HepG2 (cell line): ENCODE measurements around the gene AAMP. TPM values are rescaled to one million over a fixed set of nuclear protein-coding genes. Genes with fewer than 3 reads are reported as not detected.

Experiments
- CBFB ChIP-seq: sonication (generic); formaldehyde crosslinking; IDR thresholded peaks from 2 replicates; pipeline ENCODE4 v1.4.0; 2020; ENCODE audit warnings: missing genetic modification reagents
- EHMT2 ChIP-seq: fragments of 200-600 bp; sonication (generic); IDR thresholded peaks from 2 replicates; pipeline ENCODE4 v1.7.0; 2017; ENCODE audit warnings: antibody characterized with exemption, low read depth, low read length, borderline replicate concordance
- ESRRA ChIP-seq: sonication (generic); formaldehyde crosslinking; IDR thresholded peaks from 2 replicates; pipeline ENCODE4 v1.5.1; 2020; ENCODE audit warnings: mild to moderate bottlenecking, low read depth, missing genetic modification reagents
- FOXJ3 ChIP-seq: sonication (generic); formaldehyde crosslinking; IDR thresholded peaks from 2 replicates; pipeline ENCODE4 v1.4.0; 2020; ENCODE audit warnings: missing genetic modification reagents, mild to moderate bottlenecking, borderline replicate concordance
- HCFC1 ChIP-seq: fragments of 150-350 bp; IDR thresholded peaks from 2 replicates; pipeline ENCODE4 v1.6.1; 2014; ENCODE audit warnings: low read depth, low read length
- HES4 ChIP-seq: sonication (generic); formaldehyde crosslinking; IDR thresholded peaks from 2 replicates; pipeline ENCODE4 v1.9.0; 2021; ENCODE audit warnings: mild to moderate bottlenecking, missing genetic modification reagents, borderline replicate concordance
- HNRNPL ChIP-seq: fragments of 200-400 bp; formaldehyde crosslinking; IDR thresholded peaks from 2 replicates; pipeline ENCODE4 v1.6.1; 2017; ENCODE audit warnings: mild to moderate bottlenecking, low read depth, low read length
- JARID2 ChIP-seq: sonication (generic); formaldehyde crosslinking; IDR thresholded peaks from 2 replicates; pipeline ENCODE4 v1.8.1; 2023; ENCODE audit warnings: missing genetic modification reagents, inconsistent platforms; ENCODE audit not compliant: insufficient replicate concordance
- KAT7 ChIP-seq: IDR thresholded peaks from 2 replicates; pipeline ENCODE4 v1.6.1; 2018; ENCODE audit warnings: borderline replicate concordance, missing compliant biosample characterization
- MTF2 ChIP-seq: sonication (generic); formaldehyde crosslinking; IDR thresholded peaks from 2 replicates; pipeline ENCODE4 v1.5.0; 2020; ENCODE audit warnings: missing genetic modification reagents, borderline replicate concordance
- MYC ChIP-seq: sonication (generic); formaldehyde crosslinking; IDR thresholded peaks from 2 replicates; pipeline ENCODE4 v1.9.0; 2021; ENCODE audit warnings: missing genetic modification reagents, borderline replicate concordance
- SIN3A ChIP-seq: IDR thresholded peaks from 2 replicates; pipeline ENCODE4 v1.6.1; 2011; ENCODE audit warnings: low read depth, mild to moderate bottlenecking, control low read depth, low read length, borderline replicate concordance
- ZBTB1 ChIP-seq: sonication (generic); formaldehyde crosslinking; IDR thresholded peaks from 2 replicates; pipeline ENCODE4 v1.4.0; 2020; ENCODE audit warnings: missing genetic modification reagents, borderline replicate concordance
- ZFP36 ChIP-seq: fragments of 150-350 bp; IDR thresholded peaks from 2 replicates; pipeline ENCODE4 v1.6.1; 2018; ENCODE audit warnings: borderline replicate concordance, low read length, low read depth; ENCODE audit not compliant: partially characterized antibody
- ZFX ChIP-seq: sonication (generic); formaldehyde crosslinking; IDR thresholded peaks from 2 replicates; pipeline ENCODE4 v1.4.0; 2020; ENCODE audit warnings: mild to moderate bottlenecking, low read depth, missing genetic modification reagents, moderate library complexity
- ZKSCAN5 ChIP-seq: sonication (generic); formaldehyde crosslinking; IDR thresholded peaks from 2 replicates; pipeline ENCODE4 v1.5.1; 2020; ENCODE audit warnings: mild to moderate bottlenecking, missing genetic modification reagents
- ZNF224 ChIP-seq: sonication (generic); formaldehyde crosslinking; IDR thresholded peaks from 2 replicates; pipeline ENCODE4 v1.5.0; 2020; ENCODE audit warnings: mild to moderate bottlenecking, missing genetic modification reagents
- ZNF3 ChIP-seq: IDR thresholded peaks from 2 replicates; pipeline ENCODE4 v1.7.0; 2017; ENCODE audit warnings: inconsistent platforms
- ZNF431 ChIP-seq: sonication (generic); formaldehyde crosslinking; IDR thresholded peaks from 2 replicates; pipeline ENCODE4 v1.9.0; 2022; ENCODE audit warnings: missing genetic modification reagents, low read depth, mild to moderate bottlenecking, borderline replicate concordance
- ZNF496 ChIP-seq: sonication (generic); formaldehyde crosslinking; IDR thresholded peaks from 2 replicates; pipeline ENCODE4 v1.8.1; 2023; ENCODE audit warnings: mild to moderate bottlenecking, moderate library complexity, missing genetic modification reagents; ENCODE audit not compliant: insufficient replicate concordance
- ZNF737 ChIP-seq: sonication (generic); formaldehyde crosslinking; IDR thresholded peaks from 2 replicates; pipeline ENCODE4 v1.5.0; 2020; ENCODE audit warnings: missing genetic modification reagents, mild to moderate bottlenecking, borderline replicate concordance
- ZNF891 ChIP-seq: sonication (generic); formaldehyde crosslinking; IDR thresholded peaks from 2 replicates; pipeline ENCODE4 v1.5.0; 2020; ENCODE audit warnings: mild to moderate bottlenecking, missing genetic modification reagents
- ZSCAN22 ChIP-seq: sonication (generic); formaldehyde crosslinking; IDR thresholded peaks from 2 replicates; pipeline ENCODE4 v1.4.0; 2020; ENCODE audit warnings: mild to moderate bottlenecking, missing genetic modification reagents
- polyA plus RNA-seq, 8 experiments: library from polyadenylated mRNA; depleted of rRNA in 3 of 8; stranded (reverse) in 7 of 8; unstranded in 1 of 8; fragments of >200 nt; fragmentation: Illumina TruSeq in 4 of 8; extraction: Trizol in 4 of 8; gene quantifications; 2 replicates each; pipeline versions ENCODE4 v1.2.1 to v1.2.3, GENCODE V29; 2011 to 2016; ENCODE audit warnings: low read depth in 4 of 8, missing spikeins in 1 of 8, mixed read lengths in 1 of 8; ENCODE audit not compliant: insufficient read depth in 1 of 8
- total RNA-seq, 5 experiments: library from RNA; depleted of rRNA; stranded (reverse); fragments of >200 nt; fragmentation: Illumina TruSeq; extraction: Trizol; gene quantifications; 2 replicates each; pipeline ENCODE4 v1.2.3, GENCODE V29; 2016; ENCODE audit warnings: low read depth in 1 of 5
- TF ChIP-seq, protein P1 (sequence below): sonication (generic); formaldehyde crosslinking; IDR thresholded peaks from 2 replicates; pipeline ENCODE4 v1.4.0; 2020; ENCODE audit warnings: missing genetic modification reagents, borderline replicate concordance
- TF ChIP-seq, protein P2 (sequence below): sonication (generic); IDR thresholded peaks from 2 replicates; pipeline ENCODE4 v1.6.1; 2016; ENCODE audit warnings: low read depth, borderline replicate concordance

The AAMP gene
- total and polyA plus RNA-seq, 2 of the 13 experiments (the other 11 are each of a cell fraction or from before 2014, with no cell fraction given) = 110 to 186 TPM

DNA sequence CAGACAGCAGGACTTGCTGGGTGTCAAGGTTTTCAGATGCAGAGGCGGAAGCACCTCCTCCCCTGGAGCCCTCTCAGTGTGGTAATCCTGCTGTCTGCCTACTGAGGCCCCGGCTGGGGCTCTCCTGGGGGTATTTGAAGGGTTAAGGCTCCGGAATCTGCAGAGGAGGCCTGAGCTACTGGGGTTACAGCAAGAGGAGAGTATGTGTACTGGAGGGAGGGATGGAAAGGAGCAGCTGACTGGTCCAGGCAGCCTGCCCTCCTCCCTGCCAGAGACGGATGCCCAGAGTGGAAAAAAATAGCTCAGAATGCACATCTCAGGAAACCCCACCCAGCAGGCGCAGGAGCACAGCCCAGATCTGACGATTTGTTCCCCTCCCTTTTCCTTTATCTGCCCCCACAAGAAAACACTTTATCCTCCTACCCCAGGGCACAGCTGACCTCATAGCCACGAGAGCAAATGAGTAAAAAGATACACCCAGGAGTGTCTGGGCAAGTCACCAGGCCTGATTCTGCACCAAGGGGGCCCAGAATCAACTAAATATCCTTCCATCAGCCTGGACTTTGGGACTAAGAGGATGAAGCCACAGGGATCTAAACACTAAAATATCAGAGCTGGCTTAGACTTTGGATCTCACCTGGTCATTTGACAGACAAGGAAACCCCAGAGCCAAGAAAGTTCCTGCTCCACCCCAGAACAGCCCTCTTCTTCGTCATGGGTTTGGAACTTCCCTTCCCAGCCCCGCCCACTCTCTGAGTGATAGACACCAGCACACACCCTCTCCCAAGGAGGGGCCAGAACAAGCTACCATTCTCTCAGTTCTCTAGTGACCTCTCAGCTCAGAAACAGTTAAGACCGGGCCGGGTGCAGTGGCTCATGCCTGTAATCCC is 16.9 kb upstream of the AAMP start (continued):
- TF ChIP-seq ZNF891 (CRISPR knock-in tag) = no peak
- TF ChIP-seq HNRNPL = no peak
- TF ChIP-seq FOXJ3 (CRISPR knock-in tag) = no peak
- TF ChIP-seq CBFB (CRISPR knock-in tag) = no peak
- no peak for TF ChIP-seq EHMT2
- no peak for TF ChIP-seq ZKSCAN5 (CRISPR knock-in tag)
- TF ChIP-seq ZNF496 (CRISPR knock-in tag) = no peak
- TF ChIP-seq ESRRA (CRISPR knock-in tag) = no peak
- no peak for TF ChIP-seq ZNF224 (CRISPR knock-in tag)
- no peak for TF ChIP-seq ZNF431 (CRISPR knock-in tag)
- TF ChIP-seq ZFX (CRISPR knock-in tag) = peak; percentile 37; the same call in 1 of the 2 replicates
- no peak for TF ChIP-seq MTF2 (CRISPR knock-in tag)
- TF ChIP-seq ZNF737 (CRISPR knock-in tag) = no peak
- no peak for TF ChIP-seq HCFC1
- TF ChIP-seq, protein P1, sequence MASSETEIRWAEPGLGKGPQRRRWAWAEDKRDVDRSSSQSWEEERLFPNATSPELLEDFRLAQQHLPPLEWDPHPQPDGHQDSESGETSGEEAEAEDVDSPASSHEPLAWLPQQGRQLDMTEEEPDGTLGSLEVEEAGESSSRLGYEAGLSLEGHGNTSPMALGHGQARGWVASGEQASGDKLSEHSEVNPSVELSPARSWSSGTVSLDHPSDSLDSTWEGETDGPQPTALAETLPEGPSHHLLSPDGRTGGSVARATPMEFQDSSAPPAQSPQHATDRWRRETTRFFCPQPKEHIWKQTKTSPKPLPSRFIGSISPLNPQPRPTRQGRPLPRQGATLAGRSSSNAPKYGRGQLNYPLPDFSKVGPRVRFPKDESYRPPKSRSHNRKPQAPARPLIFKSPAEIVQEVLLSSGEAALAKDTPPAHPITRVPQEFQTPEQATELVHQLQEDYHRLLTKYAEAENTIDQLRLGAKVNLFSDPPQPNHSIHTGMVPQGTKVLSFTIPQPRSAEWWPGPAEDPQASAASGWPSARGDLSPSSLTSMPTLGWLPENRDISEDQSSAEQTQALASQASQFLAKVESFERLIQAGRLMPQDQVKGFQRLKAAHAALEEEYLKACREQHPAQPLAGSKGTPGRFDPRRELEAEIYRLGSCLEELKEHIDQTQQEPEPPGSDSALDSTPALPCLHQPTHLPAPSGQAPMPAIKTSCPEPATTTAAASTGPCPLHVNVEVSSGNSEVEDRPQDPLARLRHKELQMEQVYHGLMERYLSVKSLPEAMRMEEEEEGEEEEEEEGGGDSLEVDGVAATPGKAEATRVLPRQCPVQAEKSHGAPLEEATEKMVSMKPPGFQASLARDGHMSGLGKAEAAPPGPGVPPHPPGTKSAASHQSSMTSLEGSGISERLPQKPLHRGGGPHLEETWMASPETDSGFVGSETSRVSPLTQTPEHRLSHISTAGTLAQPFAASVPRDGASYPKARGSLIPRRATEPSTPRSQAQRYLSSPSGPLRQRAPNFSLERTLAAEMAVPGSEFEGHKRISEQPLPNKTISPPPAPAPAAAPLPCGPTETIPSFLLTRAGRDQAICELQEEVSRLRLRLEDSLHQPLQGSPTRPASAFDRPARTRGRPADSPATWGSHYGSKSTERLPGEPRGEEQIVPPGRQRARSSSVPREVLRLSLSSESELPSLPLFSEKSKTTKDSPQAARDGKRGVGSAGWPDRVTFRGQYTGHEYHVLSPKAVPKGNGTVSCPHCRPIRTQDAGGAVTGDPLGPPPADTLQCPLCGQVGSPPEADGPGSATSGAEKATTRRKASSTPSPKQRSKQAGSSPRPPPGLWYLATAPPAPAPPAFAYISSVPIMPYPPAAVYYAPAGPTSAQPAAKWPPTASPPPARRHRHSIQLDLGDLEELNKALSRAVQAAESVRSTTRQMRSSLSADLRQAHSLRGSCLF (CRISPR knock-in tag) = no peak
- TF ChIP-seq ZNF3 (CRISPR knock-in tag) = no peak
- TF ChIP-seq ZBTB1 (CRISPR knock-in tag) = no peak
- TF ChIP-seq MYC (CRISPR knock-in tag) = no peak
- TF ChIP-seq HES4 (CRISPR knock-in tag) = no peak
- no peak for TF ChIP-seq ZSCAN22 (CRISPR knock-in tag)
- TF ChIP-seq, protein P2, sequence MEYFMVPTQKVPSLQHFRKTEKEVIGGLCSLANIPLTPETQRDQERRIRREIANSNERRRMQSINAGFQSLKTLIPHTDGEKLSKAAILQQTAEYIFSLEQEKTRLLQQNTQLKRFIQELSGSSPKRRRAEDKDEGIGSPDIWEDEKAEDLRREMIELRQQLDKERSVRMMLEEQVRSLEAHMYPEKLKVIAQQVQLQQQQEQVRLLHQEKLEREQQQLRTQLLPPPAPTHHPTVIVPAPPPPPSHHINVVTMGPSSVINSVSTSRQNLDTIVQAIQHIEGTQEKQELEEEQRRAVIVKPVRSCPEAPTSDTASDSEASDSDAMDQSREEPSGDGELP = peak; percentile 93
- no peak for TF ChIP-seq KAT7 (CRISPR knock-in tag)
- no peak for TF ChIP-seq JARID2 (CRISPR knock-in tag)
- no peak for TF ChIP-seq ZFP36
- TF ChIP-seq SIN3A = peak; percentile 84
